HG03103 (cell line): ENCODE results near the gene OR4D11.
"Not testable (repeated sequence)": the region's sequence is repeated elsewhere in the genome, so short reads cannot be mapped to it uniquely, and the experiment has no call there.

Experiments
- ATAC-seq: cut with Tn5 transposase; IDR thresholded peaks from one replicate; pipeline ENCODE4 v1.9.1; 2021; ENCODE audit warnings: low read depth; ENCODE audit not compliant: unreplicated experiment

OR4D11 gene

DNA sequence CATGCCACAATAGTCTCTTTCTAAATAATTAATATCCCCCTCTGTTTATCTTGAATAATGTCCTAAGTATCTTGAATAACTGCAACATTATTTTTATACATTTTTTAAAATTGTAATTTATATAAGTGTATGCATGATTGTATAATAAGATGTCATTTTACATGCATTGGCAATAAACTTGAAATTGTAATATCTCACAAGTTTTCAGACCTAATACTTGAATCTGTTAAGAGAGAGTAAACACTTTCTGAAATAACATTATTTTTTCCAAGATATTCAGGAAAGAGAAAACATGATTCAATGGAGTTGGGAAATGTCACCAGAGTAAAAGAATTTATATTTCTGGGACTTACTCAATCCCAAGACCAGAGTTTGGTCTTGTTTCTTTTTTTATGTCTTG lies at the start of gene OR4D11:
Gene OR4D11 (plus strand): TSS at position 301 of the 400 bp plus-strand sequence. CDS start 0 bp downstream, at position 301.
- no peak for ATAC-seq

GRCh38 chr11:59456661-59457060 lies 46.7 kb upstream of the OR4D11 start, which contains the start of gene OR4D6:
TSS of gene OR4D6 (plus strand) at chr11:59456961. CDS start at chr11:59456961, 0 bp downstream.
- no peak for ATAC-seq

DNA sequence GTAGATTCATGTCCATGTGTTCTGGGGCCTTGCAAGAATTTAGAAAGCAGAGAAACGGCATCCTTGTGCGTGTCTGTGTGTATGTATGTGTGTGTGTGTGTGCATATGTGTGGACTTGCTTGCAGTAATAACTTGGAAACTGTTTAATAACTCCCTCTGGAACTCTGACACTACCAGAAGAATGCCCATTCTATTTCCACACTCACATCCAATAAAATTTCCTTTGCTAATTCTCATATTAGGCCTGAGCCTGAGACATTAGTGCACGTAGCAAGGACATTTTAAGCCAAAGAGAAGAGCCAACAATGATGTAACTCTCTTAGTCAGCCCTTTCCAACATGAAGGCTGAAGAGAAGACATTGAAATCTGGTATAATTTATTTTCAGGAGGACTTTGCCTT lies 43.5 kb upstream of the OR4D11 start:
- ATAC-seq: no peak

GRCh38 chr11:59463190-59463641 lies 40.2 kb upstream of the OR4D11 start:
- ATAC-seq: no peak

DNA sequence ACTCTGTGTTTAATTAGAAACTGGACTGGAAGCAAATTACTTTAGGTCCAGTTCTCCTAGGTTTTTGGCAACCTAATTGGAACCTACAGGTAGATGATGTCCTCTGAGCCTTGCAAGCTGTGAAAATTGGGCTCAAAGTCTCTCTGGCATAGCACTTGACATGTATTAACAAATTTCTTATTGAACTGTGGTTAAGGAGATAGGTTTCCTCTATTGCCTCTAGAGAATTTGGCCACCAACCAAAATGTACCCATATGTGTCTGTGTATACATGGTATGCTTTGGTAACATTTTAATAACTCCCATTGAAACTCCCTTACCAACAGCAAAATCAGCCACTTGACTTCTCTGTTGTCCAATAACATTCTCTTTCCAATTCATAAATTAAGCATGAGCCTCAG lies 30.4 kb upstream of the OR4D11 start, which contains the start of gene OR4D10:
Gene OR4D10 (plus strand): TSS at position 301 of the 400 bp plus-strand sequence. CDS start 4,115 bp downstream, outside the sequence.
- ATAC-seq: no peak

DNA sequence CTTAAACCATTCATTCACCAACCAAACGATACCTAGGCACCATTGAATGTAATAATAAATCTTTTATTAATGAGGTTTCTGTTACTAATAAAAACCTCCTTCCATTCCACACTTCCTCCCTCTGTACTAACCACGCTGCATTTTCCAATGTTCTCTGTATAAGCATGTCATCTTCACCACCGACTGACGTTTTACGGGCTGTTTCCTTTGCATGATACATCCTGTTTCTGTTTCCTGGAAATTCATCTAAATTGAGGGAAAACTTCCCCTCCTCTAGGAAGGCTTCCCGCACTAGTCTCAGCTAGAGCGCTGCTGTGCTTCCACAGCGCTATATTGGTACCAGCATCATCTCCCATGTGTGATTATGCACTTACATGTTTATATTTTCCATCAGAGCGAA lies 28.2 kb upstream of the OR4D11 start:
- ATAC-seq: no peak

DNA sequence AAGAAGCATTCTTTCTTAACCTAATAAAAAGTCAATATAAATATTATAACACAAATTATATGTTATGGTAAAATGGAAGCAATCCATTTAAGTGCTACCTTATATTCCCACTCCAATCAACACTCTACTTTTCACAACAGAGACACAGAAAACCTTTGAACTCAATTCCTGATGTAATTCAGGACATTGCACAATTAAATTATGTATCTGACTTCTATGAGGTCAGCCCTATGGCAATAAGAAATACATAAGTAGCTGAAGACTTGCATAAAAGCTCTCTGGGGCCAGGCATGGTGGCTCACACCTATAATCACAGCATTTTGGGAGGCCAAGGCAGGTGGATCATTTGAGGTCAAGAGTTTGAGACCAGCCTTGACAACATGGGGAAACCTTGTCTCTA lies 23.5 kb upstream of the OR4D11 start:
- no peak for ATAC-seq

DNA sequence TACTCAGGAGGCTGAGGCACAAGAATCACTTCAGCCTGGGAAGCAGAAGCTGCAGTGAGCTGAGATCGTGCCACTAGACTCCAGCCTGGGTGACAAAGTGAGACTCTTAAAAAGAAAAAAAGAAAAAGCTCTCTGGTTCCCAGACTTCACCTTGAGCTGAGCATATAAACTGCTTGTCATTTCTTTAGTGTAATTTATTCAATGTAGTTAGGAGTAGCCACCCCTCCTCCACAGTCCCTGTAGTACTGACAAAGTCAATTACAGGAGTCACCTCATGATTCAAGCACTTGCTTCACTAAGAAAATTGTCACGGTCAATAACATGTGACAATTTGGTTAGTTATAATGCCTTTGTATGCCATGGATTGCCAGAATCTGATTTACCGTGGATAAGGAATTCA lies 23.0 kb upstream of the OR4D11 start:
- ATAC-seq: no peak

- no peak for ATAC-seq
Measured at GRCh38 chr11:59501931-59502330, 1.4 kb upstream of the OR4D11 start.

GRCh38 chr11:59510941-59511589 lies 7.7 kb downstream of the OR4D11 start, which contains the start of gene OR4D9:
TSS of gene OR4D9 (plus strand) at chr11:59511539. CDS start at chr11:59514913, 3,374 bp downstream.
- ATAC-seq: no peak

GRCh38 chr11:59511675-59512074 lies 8.3 kb downstream of the OR4D11 start:
- ATAC-seq: no peak

DNA sequence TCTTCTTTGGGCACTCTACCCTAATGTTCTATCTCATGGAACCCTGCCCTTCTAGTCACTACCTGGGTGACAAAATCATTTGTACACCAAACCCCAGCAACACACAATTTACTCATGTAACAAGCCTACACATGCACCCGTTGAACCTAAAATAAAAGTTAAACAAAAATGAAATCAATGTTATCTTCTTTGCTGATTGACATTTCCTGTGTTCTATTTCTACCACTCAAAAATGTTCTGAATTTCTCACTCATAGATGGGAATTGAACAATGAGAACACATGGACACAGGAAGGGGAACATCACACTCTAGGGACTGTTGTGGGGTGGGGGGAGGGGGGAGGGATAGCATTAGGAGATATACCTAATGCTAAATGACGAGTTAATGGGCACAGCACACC lies 16.8 kb downstream of the OR4D11 start:
- ATAC-seq: not testable (repeated sequence)

DNA sequence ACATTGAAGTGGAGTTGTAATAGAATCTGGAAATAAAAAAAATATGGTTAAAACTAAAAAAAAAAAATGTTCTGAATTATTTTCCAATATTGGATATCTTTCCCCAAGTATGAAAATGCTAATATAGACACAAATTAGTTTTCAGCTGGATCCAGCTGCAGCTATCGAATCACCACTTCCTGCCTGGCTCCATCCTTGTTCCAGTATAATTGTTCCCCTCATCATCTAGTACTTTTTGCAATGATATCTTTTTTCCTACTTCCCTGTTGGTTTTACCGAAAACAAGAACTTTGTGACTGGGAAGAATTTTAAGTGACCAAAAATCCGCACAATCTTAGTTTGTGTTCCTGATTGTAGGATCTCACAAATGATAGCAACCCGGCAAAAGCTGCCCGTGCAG lies 17.4 kb downstream of the OR4D11 start:
- ATAC-seq: no peak

GRCh38 chr11:59523541-59523940 lies 20.2 kb downstream of the OR4D11 start:
- ATAC-seq: no peak

DNA sequence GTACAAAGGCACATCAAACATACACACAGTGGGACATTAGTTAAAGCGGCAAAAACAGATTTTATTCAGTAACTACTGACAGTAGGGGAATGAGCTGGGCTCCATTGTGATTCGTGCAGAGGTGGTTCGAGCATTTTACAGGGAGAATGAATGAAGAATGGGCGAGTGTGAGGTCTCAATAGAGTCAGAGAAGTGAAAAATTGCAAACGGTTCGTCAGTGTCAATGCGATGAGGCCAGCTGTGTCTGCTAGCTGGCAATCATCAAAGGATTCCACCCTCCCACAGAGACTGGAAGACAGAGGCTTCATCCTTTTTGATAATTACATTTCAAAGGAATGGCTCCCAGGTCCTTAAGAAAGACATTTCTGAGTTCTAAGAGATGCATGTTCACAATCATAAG lies 25.3 kb downstream of the OR4D11 start:
- no peak for ATAC-seq

GRCh38 chr11:59532620-59533019 lies 29.2 kb downstream of the OR4D11 start:
- no peak for ATAC-seq

DNA sequence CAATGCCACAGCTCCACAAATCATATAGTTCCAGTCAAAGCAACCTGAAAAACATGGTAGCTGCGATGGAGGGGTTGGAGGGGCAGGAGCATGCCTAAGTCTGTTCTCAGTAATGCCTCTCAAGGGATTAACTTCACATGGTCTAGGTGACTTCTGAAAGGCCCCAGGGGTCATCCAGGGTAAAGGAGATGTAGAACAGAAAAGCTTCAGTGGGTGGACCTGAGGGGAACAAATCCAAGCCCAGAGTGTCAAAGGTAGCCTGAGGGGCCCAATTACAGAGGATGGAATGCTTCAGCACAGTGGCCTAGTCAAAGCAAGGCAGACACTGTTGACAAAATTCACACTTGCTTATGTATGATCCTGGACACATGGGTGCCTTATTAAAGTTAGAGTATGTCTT lies 31.3 kb downstream of the OR4D11 start:
- no peak for ATAC-seq

DNA sequence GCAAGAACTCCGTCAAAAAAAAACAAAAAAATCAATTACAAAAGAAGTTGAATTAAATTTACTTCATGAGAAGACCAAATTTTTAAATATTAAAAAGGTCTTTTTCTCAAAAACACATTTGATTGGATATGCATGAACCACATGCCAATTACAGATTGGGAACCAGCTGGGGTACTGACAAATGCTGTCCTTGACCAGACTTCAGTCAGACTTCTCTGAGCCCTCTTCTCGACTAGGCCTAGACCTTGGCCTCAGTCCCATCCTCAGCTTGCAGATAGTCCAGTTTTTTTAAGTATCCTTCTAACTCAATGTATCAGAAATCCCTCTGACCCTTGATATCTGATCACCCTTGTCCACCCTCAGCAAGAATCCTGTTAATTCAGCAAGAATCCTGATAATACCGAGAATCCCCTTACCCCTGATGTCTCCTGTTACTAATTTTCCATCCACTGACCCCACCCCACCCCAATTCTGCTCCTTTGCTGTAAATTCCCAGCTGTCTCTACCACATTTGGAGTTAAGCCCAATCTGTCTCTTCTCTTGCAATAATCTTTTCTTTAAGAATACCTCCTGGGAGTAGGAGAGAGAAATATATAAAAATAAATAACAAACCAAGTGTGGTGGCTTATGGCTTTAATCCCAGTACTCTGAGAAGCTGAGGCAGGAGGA lies 38.9 kb downstream of the OR4D11 start:
- ATAC-seq: no peak

DNA sequence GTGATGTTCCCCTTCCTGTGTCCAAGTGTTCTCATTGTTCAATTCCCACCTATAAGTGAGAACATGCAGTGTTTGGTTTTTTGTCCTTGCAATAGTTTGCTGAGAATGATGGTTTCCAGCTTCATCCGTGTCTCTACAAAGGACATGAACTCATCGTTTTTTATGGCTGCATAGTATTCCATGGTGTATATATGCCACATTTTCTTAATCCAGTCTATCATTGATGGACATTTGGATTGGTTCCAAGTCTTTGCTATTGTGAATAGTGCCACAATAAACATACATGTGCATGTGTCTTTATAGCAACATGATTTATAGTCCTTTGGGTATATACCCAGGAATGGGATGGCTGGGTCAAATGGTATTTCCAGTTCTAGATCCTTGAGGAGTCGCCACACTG lies 40.3 kb downstream of the OR4D11 start:
- not testable (repeated sequence) for ATAC-seq

- no peak for ATAC-seq
Measured at GRCh38 chr11:59544869-59545178, 41.4 kb downstream of the OR4D11 start.

DNA sequence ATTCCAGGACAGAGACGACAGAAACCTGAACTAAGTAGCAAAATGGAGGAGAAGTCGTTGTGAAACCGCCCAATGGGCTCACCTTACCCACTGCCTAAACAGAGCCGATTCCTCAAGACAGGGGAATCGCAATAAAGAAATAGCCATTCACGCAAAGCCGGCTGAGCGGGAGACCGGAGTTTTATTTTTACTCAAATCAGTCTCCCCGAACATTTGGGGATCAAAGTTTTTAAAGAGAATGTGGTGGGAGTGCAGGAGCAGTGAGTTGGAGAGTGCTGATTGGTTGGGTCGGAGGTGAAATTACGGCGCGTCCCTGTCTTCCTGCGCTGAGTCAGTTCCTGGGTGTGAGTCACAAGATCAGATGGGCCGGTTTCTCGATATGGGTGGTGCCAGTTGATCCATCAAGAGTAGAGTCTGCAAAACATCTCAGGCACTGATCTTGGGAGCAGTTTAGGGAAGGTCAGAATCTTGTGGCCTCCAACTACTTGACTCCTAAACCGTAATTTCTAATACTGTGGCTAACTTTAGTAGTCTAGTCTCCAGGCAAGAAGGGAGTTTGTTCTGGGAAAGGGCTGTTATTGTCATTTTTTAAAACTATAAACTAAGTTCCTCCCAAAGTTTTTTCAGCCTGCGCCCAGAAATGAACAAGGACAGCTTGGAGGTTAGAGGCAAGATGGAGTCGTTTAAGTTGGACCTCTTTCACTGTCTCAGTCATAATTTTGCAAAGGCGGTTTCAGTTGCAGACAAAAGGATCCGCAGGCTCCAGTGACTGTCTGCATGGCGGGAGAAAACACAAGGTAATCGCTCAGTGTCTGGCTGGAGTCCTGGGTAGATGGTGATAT lies 42.0 kb downstream of the OR4D11 start:
- no peak for ATAC-seq
